ENCODE measurements around the gene SHLD1.
A peak's percentile ranks its signal among the peaks of the same experiment; 100 is the strongest.

Gene SHLD1

GRCh38 chr20:5848711-5849505, 98.7 kb downstream of the SHLD1 start:
- DNase-seq (ENCODE audit: low spot score) = no peak

- DNase-seq (ENCODE audit: low spot score) = no peak
Observed at GRCh38 chr20:5855939-5856338, 105.7 kb downstream of the SHLD1 start.

- DNase-seq (ENCODE audit: low spot score) = no peak
Observed at GRCh38 chr20:5859608-5860007, 109.4 kb downstream of the SHLD1 start.

GRCh38 chr20:5862703-5863039, 112.5 kb downstream of the SHLD1 start:
- no peak for DNase-seq (ENCODE audit: low spot score)

GRCh38 chr20:5863040-5863833, 113.0 kb downstream of the SHLD1 start:
- DNase-seq (ENCODE audit: low spot score) = no peak

GRCh38 chr20:5864428-5864827, 114.2 kb downstream of the SHLD1 start:
- DNase-seq (ENCODE audit: low spot score) = no peak

GRCh38 chr20:5864873-5865587, 114.8 kb downstream of the SHLD1 start:
- DNase-seq (ENCODE audit: low spot score) = no peak

- no peak for DNase-seq (ENCODE audit: low spot score)
Observed at GRCh38 chr20:5865604-5866003, 115.4 kb downstream of the SHLD1 start.

- DNase-seq (ENCODE audit: low spot score) = no peak
Observed at GRCh38 chr20:5870568-5870981, 120.4 kb downstream of the SHLD1 start.

GRCh38 chr20:5871459-5872410, 121.5 kb downstream of the SHLD1 start:
- DNase-seq (ENCODE audit: low spot score) = no peak

- DNase-seq (ENCODE audit: low spot score) = no peak
Observed at GRCh38 chr20:5877128-5877527, 126.9 kb downstream of the SHLD1 start.

- DNase-seq (ENCODE audit: low spot score) = no peak
Observed at GRCh38 chr20:5880326-5880725, 130.1 kb downstream of the SHLD1 start.

- no peak for DNase-seq (ENCODE audit: low spot score)
Observed at GRCh38 chr20:5881703-5882102, 131.5 kb downstream of the SHLD1 start.

GRCh38 chr20:5882166-5882565, 132.0 kb downstream of the SHLD1 start:
- no peak for DNase-seq (ENCODE audit: low spot score)

- no peak for DNase-seq (ENCODE audit: low spot score)
Observed at GRCh38 chr20:5884465-5885335, 134.5 kb downstream of the SHLD1 start.

GRCh38 chr20:5885866-5886265, 135.7 kb downstream of the SHLD1 start:
- peak; percentile 41 for DNase-seq (ENCODE audit: low spot score)

GRCh38 chr20:5886788-5887187, 136.6 kb downstream of the SHLD1 start:
- DNase-seq (ENCODE audit: low spot score) = no peak

GRCh38 chr20:5887386-5887785, 137.2 kb downstream of the SHLD1 start:
- DNase-seq (ENCODE audit: low spot score) = no peak

GRCh38 chr20:5888041-5888440, 137.8 kb downstream of the SHLD1 start:
- no peak for DNase-seq (ENCODE audit: low spot score)

GRCh38 chr20:5890773-5891441, 140.7 kb downstream of the SHLD1 start:
- no peak for DNase-seq (ENCODE audit: low spot score)

Data from LoVo (cell line).